Stimulated activated naive B cell treated with anti-CD40 and anti-IgM and Interleukin-4, amounts not matched to agents 10 μg/mL and 1 μg/mL and 100 μg/mL, for 72 hours (primary cell): ENCODE data around the gene BBOF1.
"Not testable (repeated sequence)": the region's sequence is repeated elsewhere in the genome, so short reads cannot be mapped to it uniquely, and the experiment has no call there.

Source experiments
- ATAC-seq, 2 donors: fragments of 150-1000 bp; cut with Tn5 transposase; replicated peaks; 2 replicates each; pipeline ENCODE4 v1.10.0; 2021; ENCODE audit warnings: moderate library complexity in 1 of 2
- DNase-seq: peaks from one replicate; pipeline ENCODE4 v3.0.0; 2021
- H3K27ac Mint-ChIP-seq: one replicate; pipeline ENCODE4 v1.8.0; 2022; ENCODE audit warnings: mild to moderate bottlenecking, mixed read lengths
- H3K27me3 Mint-ChIP-seq, 2 donors: one replicate each; pipeline ENCODE4 v1.8.0; 2022; ENCODE audit warnings: mixed read lengths in 2 of 2
- H3K36me3 Mint-ChIP-seq, 2 donors: one replicate each; pipeline ENCODE4 v1.8.0; 2022; ENCODE audit warnings: mixed read lengths in 2 of 2, mild to moderate bottlenecking in 1 of 2
- H3K4me1 Mint-ChIP-seq, 2 donors: one replicate each; pipeline ENCODE4 v1.8.0; 2022; ENCODE audit warnings: mixed read lengths in 2 of 2, mild to moderate bottlenecking in 1 of 2
- H3K4me3 Mint-ChIP-seq, 2 donors: one replicate each; pipeline ENCODE4 v1.8.0; 2022; ENCODE audit warnings: mild to moderate bottlenecking in 2 of 2, mixed read lengths in 2 of 2, moderate library complexity in 1 of 2
- H3K9me3 Mint-ChIP-seq, 2 donors: one replicate each; pipeline ENCODE4 v1.8.0; 2022; ENCODE audit warnings: mixed read lengths in 2 of 2, mild to moderate bottlenecking in 1 of 2

The BBOF1 gene

DNA sequence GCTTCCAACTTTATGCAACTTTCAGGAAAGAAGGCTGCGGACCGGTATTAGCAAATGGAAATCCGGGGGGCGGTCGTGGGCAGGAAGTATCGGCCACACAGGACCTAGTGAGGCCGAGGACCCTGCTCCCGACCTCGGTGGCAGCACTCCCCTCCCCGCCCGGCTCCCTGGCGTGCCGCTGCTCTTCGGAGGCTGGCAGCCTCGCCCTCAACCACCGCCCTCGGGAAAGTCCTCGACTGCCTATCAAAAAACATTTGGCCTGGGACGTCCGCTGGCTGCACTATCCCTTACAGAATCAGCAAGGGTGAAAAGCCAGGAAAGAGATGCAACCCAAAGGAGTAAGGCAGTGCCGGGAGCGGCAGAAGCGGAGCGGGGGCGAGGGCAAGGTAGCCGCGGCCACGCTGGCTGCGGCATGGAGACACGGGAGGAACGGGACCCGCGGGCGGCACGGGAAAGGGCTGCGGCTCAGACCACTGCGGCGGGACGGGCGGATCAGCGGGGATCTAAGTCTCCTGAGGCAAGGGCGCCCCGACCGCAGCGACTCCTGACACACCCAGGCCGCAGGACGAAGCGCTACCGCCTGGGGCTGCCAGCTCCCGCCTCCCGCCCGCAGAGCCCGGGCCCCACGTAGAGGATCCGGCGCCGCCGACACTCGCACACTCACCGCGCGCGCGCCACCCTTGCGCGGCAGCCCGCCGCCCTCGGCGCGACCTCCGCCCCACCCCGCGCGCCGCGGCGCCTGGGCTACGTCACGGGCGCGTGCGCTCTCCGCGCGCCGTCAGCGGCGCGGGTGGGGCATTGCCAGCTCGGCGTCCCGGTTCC lies at the start of gene BBOF1, which contains the start of gene ENTPD5:
BBOF1 (plus strand) TSS at position 764 of the 822 bp plus-strand sequence. CDS start 130 bp downstream, outside the sequence.
ENTPD5 (minus strand) TSS at position 703 of the 822 bp plus-strand sequence. CDS start 31,186 bp downstream, outside the sequence.
- Mint-ChIP-seq H3K27ac (peak within 1 kb of the TSS; percentile 95), H3K4me1 (peaks cover 0 to 20% of the 10 kb centered on the region in 2 donors), H3K4me3 (peak within 1 kb of the TSS; percentile 90 to 93), H3K9me3 (no peaks in the 10 kb centered on the region), H3K27me3 (no peaks in the 10 kb centered on the region), H3K36me3 (no peaks in the 10 kb centered on the region)
- peak; percentile 80 for DNase-seq
- peak; percentile 95 to 96 for ATAC-seq

GRCh38 chr14:73973497-73973896 lies 45.7 kb upstream of the BBOF1 start:
- peaks cover 24 to 41% of the 10 kb centered on the region in 2 donors for H3K36me3 Mint-ChIP-seq
- H3K27me3 Mint-ChIP-seq = no peaks in the 10 kb centered on the region
- H3K27ac Mint-ChIP-seq = no peak overlapping the region
- ATAC-seq (no peak), DNase-seq (no peak)
- no peaks in the 10 kb centered on the region for H3K9me3 Mint-ChIP-seq
- no peak overlapping the region for H3K4me3 Mint-ChIP-seq
- H3K4me1 Mint-ChIP-seq = no peaks in the 10 kb centered on the region

GRCh38 chr14:73976125-73976524 lies 43.0 kb upstream of the BBOF1 start:
- peaks cover 19 to 31% of the 10 kb centered on the region in 2 donors for H3K36me3 Mint-ChIP-seq
- H3K27me3 Mint-ChIP-seq = no peaks in the 10 kb centered on the region
- no peak for DNase-seq
- no peak overlapping the region for H3K4me3 Mint-ChIP-seq
- no peak for ATAC-seq
- H3K27ac Mint-ChIP-seq = no peak overlapping the region
- H3K4me1 Mint-ChIP-seq = no peaks in the 10 kb centered on the region
- no peaks in the 10 kb centered on the region for H3K9me3 Mint-ChIP-seq

- Mint-ChIP-seq H3K4me1 (no peaks in the 10 kb centered on the region), H3K27me3 (no peaks in the 10 kb centered on the region), H3K4me3 (no peak overlapping the region), H3K36me3 (peaks cover 11 to 19% of the 10 kb centered on the region in 2 donors), H3K27ac (peak overlapping the region; percentile 37), H3K9me3 (no peaks in the 10 kb centered on the region)
- ATAC-seq (no peak), DNase-seq (no peak)
These were observed 41.3 kb upstream of the BBOF1 start for GRCh38 chr14:73977896-73978295.

DNA sequence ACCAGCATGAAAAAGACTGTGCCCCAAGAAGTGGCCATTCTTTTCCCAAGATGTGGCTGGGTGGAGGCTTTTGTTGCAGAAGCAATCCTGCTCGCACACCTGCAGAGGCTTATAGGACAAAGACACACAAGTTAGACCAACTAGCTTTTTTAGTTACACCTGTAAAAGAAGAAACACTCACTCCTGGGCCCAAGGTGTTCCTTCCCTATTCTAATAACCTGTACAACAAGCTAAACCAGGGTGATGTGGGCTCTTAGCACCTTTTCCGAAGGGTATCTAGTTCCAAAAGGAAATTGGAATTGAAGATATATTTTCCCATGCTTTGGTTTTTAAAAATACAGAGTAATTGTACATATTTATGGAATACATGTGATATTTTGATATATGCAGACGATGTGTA lies 31.1 kb upstream of the BBOF1 start:
- H3K27me3 Mint-ChIP-seq = no peaks in the 10 kb centered on the region
- DNase-seq (no peak), ATAC-seq (no peak)
- no peak overlapping the region for H3K27ac Mint-ChIP-seq
- H3K9me3 Mint-ChIP-seq = no peaks in the 10 kb centered on the region
- H3K36me3 Mint-ChIP-seq = peaks cover 23 to 28% of the 10 kb centered on the region in 2 donors
- H3K4me1 Mint-ChIP-seq = no peaks in the 10 kb centered on the region
- no peak overlapping the region for H3K4me3 Mint-ChIP-seq

- not testable (repeated sequence) for H3K9me3 Mint-ChIP-seq, ATAC-seq, H3K4me3 Mint-ChIP-seq, H3K4me1 Mint-ChIP-seq, DNase-seq, H3K27me3 Mint-ChIP-seq, H3K27ac Mint-ChIP-seq
- H3K36me3 Mint-ChIP-seq = peaks cover 23 to 28% of the 10 kb centered on the region in 2 donors
These were observed 30.5 kb upstream of the BBOF1 start for GRCh38 chr14:73988656-73989055.

DNA sequence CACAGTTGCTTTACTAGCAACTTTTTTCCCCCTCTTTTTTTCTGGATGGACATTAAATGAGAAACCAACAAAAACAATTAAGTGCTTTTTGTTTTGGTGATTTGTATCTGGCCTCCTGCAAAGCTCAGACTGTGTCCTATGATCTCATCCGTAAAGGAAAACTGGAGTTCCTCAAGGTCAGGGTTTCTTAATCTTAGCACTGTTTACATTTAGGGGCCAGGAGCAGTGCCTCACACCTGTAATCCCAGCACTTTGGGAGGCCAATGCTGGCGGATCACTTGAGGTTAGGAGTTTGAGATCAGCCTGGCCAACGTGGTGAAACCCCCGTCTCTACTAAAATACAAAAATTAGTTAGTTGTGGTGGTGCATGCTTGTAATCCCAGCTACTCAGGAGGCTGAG lies 28.1 kb upstream of the BBOF1 start:
- DNase-seq (no peak), ATAC-seq (no peak)
- no peak overlapping the region for H3K27ac Mint-ChIP-seq
- no peak overlapping the region for H3K4me3 Mint-ChIP-seq
- no peaks in the 10 kb centered on the region for H3K9me3 Mint-ChIP-seq
- H3K27me3 Mint-ChIP-seq = no peaks in the 10 kb centered on the region
- peaks cover 12 to 22% of the 10 kb centered on the region in 2 donors for H3K36me3 Mint-ChIP-seq
- no peaks in the 10 kb centered on the region for H3K4me1 Mint-ChIP-seq

DNA sequence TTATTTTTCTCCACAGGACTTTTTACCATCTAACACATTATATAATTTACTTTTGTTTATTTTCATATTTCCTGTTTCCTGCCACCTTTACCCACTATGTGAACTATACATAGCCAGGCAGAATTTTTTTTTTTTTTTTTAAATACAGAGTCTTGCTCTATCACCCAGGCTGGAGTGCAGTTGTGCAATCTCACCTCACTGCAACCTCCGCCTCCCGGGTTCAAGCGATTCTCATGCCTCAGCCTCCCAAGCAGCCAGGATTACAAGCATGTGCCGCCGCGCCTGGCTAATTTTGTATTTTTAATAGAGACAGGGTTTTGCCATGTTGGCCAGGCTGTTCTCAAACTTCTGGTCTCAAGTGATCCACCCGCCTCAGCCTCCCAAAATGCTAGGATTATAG lies 24.2 kb upstream of the BBOF1 start:
- peaks cover 3 to 17% of the 10 kb centered on the region in 2 donors for H3K36me3 Mint-ChIP-seq
- not testable (repeated sequence) for H3K27ac Mint-ChIP-seq, H3K9me3 Mint-ChIP-seq, ATAC-seq, H3K4me1 Mint-ChIP-seq, H3K27me3 Mint-ChIP-seq, DNase-seq, H3K4me3 Mint-ChIP-seq

DNA sequence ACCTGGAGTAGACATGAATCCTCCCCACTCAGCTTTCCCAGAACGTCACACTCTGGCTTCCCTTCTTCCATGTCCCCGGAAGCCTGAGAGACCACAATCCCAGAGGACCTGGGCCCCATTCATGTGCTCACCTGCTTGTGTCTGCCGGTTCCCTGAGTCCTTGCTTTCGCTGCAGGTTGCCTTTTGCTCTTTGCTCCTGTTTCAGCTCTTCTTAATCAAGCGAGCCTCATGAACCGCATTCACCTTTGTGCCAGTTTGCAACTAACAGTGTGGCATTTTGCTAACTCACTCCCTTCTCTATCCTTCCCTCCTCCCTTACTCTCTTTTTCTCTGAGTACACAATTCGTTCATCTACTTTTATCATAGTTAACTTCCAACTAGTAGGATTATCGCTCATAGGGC lies 23.2 kb upstream of the BBOF1 start:
- Mint-ChIP-seq H3K36me3 (peaks cover 4 to 21% of the 10 kb centered on the region in 2 donors), H3K27ac (no peak overlapping the region), H3K9me3 (no peaks in the 10 kb centered on the region), H3K4me3 (no peak overlapping the region), H3K4me1 (no peaks in the 10 kb centered on the region), H3K27me3 (no peaks in the 10 kb centered on the region)
- DNase-seq (no peak), ATAC-seq (no peak)

DNA sequence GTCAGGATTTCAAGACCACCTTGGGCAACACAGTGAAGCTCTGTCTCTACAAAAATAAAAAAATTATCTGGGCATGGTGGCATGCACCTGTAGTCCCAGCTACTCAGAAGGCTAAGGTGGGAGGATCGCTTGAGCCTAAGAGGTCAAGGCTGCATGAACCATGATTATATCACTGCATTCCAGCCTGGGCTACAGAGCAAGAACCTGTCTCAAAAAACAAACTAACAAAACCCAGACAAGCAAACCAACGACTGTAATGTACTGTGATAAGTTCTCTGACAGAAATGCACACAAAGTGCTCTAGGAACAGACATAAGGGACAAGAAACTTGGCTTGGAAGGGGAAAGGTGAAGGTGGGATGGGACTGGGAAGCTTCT lies 22.4 kb upstream of the BBOF1 start:
- no peak overlapping the region for H3K4me3 Mint-ChIP-seq
- no peaks in the 10 kb centered on the region for H3K27me3 Mint-ChIP-seq
- ATAC-seq (no peak), DNase-seq (no peak)
- no peaks in the 10 kb centered on the region for H3K9me3 Mint-ChIP-seq
- peaks cover 4 to 19% of the 10 kb centered on the region in 2 donors for H3K36me3 Mint-ChIP-seq
- H3K27ac Mint-ChIP-seq = no peak overlapping the region
- no peaks in the 10 kb centered on the region for H3K4me1 Mint-ChIP-seq

DNA sequence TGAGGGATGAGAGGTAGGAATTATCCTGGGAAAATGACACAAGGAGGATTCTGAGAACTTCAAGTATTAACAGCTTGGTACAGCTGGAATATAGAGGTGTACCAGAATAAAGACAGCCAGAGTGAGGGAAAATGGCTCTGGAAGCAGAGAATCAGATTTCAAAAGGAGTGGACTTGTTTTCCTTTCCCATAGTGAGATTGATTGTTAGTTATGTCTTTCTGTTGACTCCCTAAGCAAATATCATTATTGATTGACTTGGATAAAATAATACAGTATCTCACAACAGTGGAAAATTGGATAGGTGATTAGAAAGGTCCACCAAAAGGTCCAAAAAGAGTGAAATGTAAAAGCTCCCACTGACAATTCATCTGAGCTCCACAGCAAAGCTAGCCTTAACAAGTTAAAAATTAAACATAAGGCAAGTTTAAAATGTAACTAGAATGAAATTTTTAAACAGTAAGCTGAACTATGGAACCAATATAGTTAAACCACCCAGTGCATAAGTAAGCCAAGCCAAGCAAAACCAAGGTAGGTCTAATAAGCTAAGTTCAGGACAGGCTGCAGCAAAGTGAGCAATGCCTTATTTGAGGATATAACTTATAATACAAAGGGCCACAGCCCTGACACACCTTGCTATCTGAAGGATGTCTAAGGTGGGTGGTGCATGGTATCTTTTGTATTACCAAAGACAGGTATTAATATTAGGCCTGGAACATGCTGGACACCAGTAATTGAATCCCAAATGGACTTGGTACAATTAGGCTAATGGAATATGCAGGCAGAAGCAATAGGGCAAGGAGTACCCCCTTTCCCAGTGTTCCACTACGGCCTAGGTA lies 21.8 kb upstream of the BBOF1 start:
- H3K4me1 Mint-ChIP-seq = no peaks in the 10 kb centered on the region
- peaks cover 4 to 19% of the 10 kb centered on the region in 2 donors for H3K36me3 Mint-ChIP-seq
- no peaks in the 10 kb centered on the region for H3K27me3 Mint-ChIP-seq
- H3K9me3 Mint-ChIP-seq = no peaks in the 10 kb centered on the region
- no peak overlapping the region for H3K4me3 Mint-ChIP-seq
- DNase-seq (no peak), ATAC-seq (no peak)
- no peak overlapping the region for H3K27ac Mint-ChIP-seq

DNA sequence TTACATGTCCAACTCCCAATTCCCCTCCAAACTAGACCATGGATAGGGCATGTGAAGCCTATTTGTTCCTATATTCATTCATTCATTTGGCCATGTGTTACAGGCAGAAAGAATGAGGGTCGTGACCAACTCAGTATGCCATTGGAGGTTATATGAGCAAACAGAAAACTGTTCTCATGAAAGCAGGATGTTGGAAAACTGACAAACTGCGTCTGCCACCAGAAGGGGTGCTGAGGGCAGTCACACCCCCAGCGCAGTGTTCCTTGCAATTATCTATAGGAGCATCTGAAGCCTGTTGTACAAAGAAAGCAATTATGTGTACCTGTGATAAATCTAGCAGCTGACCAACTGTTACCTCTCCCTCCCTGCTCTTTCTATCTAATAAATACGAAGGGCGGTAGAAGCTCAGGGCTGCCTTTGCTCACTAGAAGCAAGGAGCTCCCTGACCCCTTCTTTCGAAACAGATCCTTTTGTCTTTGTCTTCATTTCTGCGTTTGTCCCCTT lies 21.2 kb upstream of the BBOF1 start:
- Mint-ChIP-seq H3K4me1 (no peaks in the 10 kb centered on the region), H3K36me3 (peaks cover 4 to 24% of the 10 kb centered on the region in 2 donors), H3K9me3 (no peaks in the 10 kb centered on the region), H3K27ac (no peak overlapping the region), H3K27me3 (no peaks in the 10 kb centered on the region), H3K4me3 (no peak overlapping the region)
- ATAC-seq (no peak), DNase-seq (no peak)

GRCh38 chr14:73998726-73999125 lies 20.4 kb upstream of the BBOF1 start:
- DNase-seq (no peak), ATAC-seq (no peak)
- no peaks in the 10 kb centered on the region for H3K4me1 Mint-ChIP-seq
- no peak overlapping the region for H3K27ac Mint-ChIP-seq
- no peaks in the 10 kb centered on the region for H3K27me3 Mint-ChIP-seq
- peaks cover 4 to 26% of the 10 kb centered on the region in 2 donors for H3K36me3 Mint-ChIP-seq
- no peaks in the 10 kb centered on the region for H3K9me3 Mint-ChIP-seq
- no peak overlapping the region for H3K4me3 Mint-ChIP-seq

GRCh38 chr14:74005664-74006063 lies 13.5 kb upstream of the BBOF1 start:
- DNase-seq, H3K4me1 Mint-ChIP-seq, H3K9me3 Mint-ChIP-seq, H3K4me3 Mint-ChIP-seq, H3K27ac Mint-ChIP-seq, ATAC-seq, H3K27me3 Mint-ChIP-seq: not testable (repeated sequence)
- peaks cover 16 to 30% of the 10 kb centered on the region in 2 donors for H3K36me3 Mint-ChIP-seq
